T-helper 2 cell treated with Interferon-gamma antibody and Interleukin-4, amounts not matched to agents 5 μg/mL and 100 μg/mL, for 36 hours (primary cell): ENCODE data around the gene SLC2A1.
"Not testable (repeated sequence)": the region's sequence is repeated elsewhere in the genome, so short reads cannot be mapped to it uniquely, and the experiment has no call there.

Experiments used
- DNase-seq: peaks from one replicate; pipeline ENCODE4 v3.0.0; 2021; ENCODE audit warnings: low spot score
- H3K27ac Mint-ChIP-seq: one replicate; pipeline ENCODE4 v1.8.0; 2021; ENCODE audit warnings: mild to moderate bottlenecking, mixed read lengths
- H3K27me3 Mint-ChIP-seq: one replicate; pipeline ENCODE4 v1.8.0; 2021; ENCODE audit warnings: low read depth, mixed read lengths
- H3K36me3 Mint-ChIP-seq: one replicate; pipeline ENCODE4 v1.8.0; 2021; ENCODE audit warnings: low read depth, mixed read lengths
- H3K4me1 Mint-ChIP-seq: one replicate; pipeline ENCODE4 v1.8.0; 2021; ENCODE audit warnings: low read depth, mixed read lengths
- H3K4me3 Mint-ChIP-seq: one replicate; pipeline ENCODE4 v1.8.0; 2022; ENCODE audit warnings: mild to moderate bottlenecking, moderate library complexity, mixed read lengths
- H3K9me3 Mint-ChIP-seq: one replicate; pipeline ENCODE4 v1.8.0; 2021; ENCODE audit warnings: mixed read lengths

SLC2A1 gene

DNA sequence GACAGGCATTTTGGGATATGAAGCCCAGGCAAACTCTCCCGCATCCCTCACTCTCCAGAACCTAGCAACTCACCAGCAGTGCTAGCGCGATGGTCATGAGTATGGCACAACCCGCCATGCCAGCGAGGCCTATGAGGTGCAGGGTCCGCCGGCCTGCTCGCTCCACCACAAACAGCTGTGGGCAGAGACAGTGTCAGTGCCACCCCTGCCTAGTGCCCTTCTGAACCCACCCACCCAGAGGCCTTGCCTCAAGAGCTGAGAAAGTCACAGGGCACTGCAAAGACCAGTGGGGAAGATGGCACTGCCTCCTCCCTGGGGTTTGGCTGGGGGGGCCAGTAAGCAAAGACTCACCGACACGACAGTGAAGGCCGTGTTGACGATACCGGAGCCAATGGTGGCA is 29.8 kb downstream of the SLC2A1 start:
- peaks cover 64% of the 10 kb centered on the region for H3K4me1 Mint-ChIP-seq
- H3K36me3 Mint-ChIP-seq: peaks cover 75% of the 10 kb centered on the region
- peak overlapping the region; percentile 30 for H3K4me3 Mint-ChIP-seq
- peak overlapping the region; percentile 84 for H3K27ac Mint-ChIP-seq
- no peaks in the 10 kb centered on the region for H3K27me3 Mint-ChIP-seq
- H3K9me3 Mint-ChIP-seq: no peaks in the 10 kb centered on the region
- DNase-seq: no peak

DNA sequence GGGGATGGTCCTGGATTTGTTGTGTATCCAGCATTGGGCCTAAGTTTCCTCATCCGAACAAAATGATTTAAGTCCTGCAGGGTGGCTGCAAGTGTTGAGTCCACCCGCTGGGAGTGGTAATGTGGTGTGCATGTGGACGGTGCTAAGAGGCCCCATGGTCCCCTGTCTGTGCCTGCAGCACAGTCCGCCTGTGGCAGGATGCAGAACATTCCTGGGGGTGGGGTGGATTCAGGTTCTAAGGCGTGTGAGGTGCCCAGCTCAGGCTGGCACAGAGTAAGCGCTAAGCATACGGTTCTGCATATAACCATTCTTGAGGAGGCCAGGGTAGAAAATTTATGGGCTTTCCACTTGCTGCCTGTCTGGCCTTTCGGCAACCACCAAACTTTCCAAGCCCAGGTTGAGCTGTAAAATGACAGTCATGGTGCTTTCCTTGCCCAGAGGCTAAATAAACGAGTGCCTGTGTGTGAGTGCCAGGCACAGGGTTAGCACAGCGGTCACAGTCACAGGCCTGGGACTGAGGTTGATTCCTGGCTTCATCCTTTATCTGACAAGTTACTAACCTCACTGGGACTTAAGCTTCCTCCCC is 30.7 kb downstream of the SLC2A1 start:
- H3K9me3 Mint-ChIP-seq: no peaks in the 10 kb centered on the region
- H3K27ac Mint-ChIP-seq: peak overlapping the region; percentile 60
- DNase-seq: no peak
- no peak overlapping the region for H3K4me3 Mint-ChIP-seq
- H3K4me1 Mint-ChIP-seq: peaks cover 61% of the 10 kb centered on the region
- H3K36me3 Mint-ChIP-seq: peaks cover 66% of the 10 kb centered on the region
- H3K27me3 Mint-ChIP-seq: no peaks in the 10 kb centered on the region

DNA sequence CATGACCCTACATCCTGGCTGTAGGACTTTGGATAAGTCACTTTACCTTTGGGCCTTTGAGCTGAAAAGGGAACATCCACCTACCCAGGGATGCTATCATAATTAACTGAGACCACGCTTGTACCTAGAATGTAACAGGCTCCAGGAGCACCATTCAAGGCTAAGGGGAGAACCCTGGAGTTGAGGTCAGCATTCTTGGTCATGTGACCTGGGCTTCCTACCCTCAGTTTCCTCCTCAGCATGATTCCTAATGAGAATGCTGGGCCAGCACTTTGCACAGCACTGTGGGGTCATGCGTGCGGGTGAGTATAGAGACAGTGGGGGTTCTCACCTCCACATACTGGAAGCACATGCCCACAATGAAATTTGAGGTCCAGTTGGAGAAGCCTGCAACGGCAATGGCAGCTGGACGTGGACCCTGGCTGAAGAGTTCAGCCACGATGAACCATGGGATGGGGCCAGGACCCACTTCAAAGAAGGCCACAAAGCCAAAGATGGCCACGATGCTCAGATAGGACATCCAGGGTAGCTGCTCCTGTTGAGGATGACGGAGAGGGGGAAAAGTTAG is 31.3 kb downstream of the SLC2A1 start:
- H3K36me3 Mint-ChIP-seq: peaks cover 63% of the 10 kb centered on the region
- peak overlapping the region; percentile 4 for H3K4me3 Mint-ChIP-seq
- no peaks in the 10 kb centered on the region for H3K27me3 Mint-ChIP-seq
- peaks cover 60% of the 10 kb centered on the region for H3K4me1 Mint-ChIP-seq
- DNase-seq: no peak
- no peaks in the 10 kb centered on the region for H3K9me3 Mint-ChIP-seq
- H3K27ac Mint-ChIP-seq: peak overlapping the region; percentile 60

DNA sequence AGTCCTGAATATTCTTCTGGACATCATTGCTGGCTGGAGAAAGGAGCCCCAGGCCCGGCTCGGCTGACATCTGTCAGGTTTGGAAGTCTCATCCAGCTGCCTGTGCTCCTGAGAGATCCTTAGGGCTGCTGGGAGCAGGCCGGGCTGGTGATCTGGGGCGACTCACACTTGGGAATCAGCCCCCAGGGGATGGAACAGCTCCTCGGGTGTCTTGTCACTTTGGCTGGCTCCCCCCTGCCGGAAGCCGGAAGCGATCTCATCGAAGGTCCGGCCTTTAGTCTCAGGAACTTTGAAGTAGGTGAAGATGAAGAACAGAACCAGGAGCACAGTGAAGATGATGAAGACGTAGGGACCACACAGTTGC is 31.8 kb downstream of the SLC2A1 start:
- Mint-ChIP-seq H3K9me3 (no peaks in the 10 kb centered on the region), H3K36me3 (peaks cover 61% of the 10 kb centered on the region), H3K4me1 (peaks cover 56% of the 10 kb centered on the region), H3K4me3 (no peak overlapping the region), H3K27me3 (no peaks in the 10 kb centered on the region), H3K27ac (no peak overlapping the region)
- DNase-seq: no peak

DNA sequence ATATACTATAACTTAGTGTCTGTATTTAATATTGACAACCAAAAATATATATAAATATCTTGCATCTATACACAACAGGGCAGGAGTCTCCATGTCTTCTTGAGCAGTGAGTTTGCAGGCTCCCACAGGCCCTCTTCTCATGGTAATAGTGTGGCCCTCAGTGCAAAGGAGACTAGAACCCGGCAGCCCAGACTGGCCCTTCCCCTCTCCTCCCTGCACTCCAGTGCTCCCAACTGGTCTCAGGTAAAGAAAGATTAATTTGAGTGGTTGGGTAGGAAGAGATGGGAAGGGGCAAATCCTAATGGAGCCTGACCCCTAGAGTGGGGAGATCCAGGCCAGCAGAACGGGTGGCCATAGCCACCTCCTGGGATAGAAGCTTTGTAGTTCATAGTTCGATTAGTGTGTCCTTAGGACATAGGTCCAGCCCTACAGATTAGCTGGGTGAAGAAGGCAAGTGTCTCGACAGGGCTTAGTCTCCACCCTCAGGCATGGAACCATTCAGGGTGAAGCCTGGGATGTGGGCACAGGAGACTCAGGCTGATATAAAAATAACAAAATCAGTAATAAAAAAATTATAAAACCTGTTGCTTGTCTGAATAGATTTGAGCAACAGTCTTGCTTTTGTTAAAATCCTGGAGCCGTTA is 32.3 kb downstream of the SLC2A1 start:
- no peak overlapping the region for H3K4me3 Mint-ChIP-seq
- no peaks in the 10 kb centered on the region for H3K27me3 Mint-ChIP-seq
- H3K9me3 Mint-ChIP-seq: no peaks in the 10 kb centered on the region
- H3K27ac Mint-ChIP-seq: peak overlapping the region; percentile 29
- no peak for DNase-seq
- peaks cover 60% of the 10 kb centered on the region for H3K36me3 Mint-ChIP-seq
- peaks cover 52% of the 10 kb centered on the region for H3K4me1 Mint-ChIP-seq

DNA sequence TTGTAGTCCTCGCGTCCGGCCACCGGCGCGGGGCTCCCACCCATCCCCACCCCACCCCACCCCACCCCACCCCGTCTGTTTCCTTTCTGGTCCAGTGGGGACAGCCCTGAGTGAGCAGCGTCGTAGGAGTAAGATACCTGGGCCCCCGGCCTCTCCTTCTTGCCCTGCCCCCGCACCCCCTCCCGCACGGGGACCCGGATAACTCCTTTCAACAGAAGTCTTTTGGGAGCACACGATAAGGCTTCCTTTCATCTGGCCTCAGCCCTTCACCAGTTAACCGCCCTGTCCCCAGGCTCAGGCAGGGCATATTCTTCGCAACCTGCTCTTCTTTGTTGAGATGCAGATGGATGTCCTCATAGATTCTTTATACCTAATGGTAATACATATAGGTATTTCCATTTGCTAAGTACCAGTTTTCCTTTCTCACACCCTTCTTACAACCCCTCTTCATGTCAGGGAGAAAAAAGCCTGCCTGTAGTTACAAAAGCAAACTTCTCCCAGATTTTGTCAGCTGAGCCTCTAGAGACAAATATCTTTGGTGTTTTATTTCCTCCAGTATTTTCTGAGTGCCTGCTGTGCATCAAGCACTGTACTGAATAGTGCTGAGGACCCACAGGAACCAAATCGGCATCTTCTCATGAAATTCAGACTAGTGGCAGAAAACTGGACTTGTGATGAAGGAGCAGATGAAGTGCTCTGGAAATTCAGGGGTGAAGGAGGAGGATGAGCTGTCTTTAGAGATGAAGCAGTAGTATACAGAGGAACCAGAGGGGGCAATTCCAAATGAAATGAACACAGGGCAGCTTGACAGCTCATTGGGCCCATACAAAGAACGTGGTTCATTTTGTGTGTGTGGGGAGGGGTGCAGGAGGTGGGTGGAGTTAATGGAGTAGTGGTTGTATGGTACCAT is 33.6 kb downstream of the SLC2A1 start:
- Mint-ChIP-seq H3K27me3 (no peaks in the 10 kb centered on the region), H3K27ac (peak overlapping the region; percentile 95), H3K9me3 (no peaks in the 10 kb centered on the region), H3K36me3 (peaks cover 48% of the 10 kb centered on the region), H3K4me3 (peak overlapping the region; percentile 88), H3K4me1 (peaks cover 40% of the 10 kb centered on the region)
- DNase-seq: no peak

DNA sequence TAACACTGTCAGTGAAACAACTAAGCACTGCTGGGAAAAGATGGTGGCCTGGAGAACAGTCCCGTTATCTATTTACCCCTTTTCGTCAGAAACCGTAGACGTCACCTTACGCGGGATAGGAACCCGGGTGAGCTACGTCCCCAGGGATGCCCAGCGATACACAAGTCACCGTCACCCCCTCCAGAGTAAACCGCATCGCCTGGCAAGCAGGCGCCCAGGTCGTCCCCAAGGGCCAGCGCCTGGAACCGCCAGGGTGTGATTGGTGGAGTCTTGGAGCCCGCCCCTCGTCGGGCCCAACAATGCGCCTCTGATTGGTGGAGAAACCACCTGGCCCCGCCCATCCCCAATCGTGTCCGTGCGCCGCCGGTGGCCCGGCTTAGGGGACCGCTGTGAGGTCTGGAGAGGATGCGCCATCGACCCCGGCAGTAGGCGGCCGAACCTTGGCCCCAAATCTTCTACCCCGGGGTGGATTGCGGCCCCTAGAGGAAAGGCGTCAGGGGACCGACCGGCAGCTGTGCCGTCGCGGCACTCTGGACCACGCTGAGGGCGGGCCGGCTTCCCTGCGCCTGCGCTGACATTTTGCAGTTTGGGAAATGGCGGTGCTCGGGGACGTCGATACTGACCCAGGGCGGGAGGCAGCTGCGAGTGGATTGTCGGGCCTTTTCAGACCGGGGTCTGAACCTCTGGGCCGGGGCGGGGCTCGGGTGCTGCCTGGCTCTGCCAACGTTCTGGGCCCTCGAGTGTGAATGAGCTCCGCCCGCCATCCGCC is 34.4 kb downstream of the SLC2A1 start:
- Mint-ChIP-seq H3K27ac (peak overlapping the region; percentile 95), H3K4me1 (peaks cover 38% of the 10 kb centered on the region), H3K36me3 (peaks cover 41% of the 10 kb centered on the region), H3K27me3 (no peaks in the 10 kb centered on the region), H3K9me3 (no peaks in the 10 kb centered on the region), H3K4me3 (peak overlapping the region; percentile 88)
- peak; percentile 93 for DNase-seq

DNA sequence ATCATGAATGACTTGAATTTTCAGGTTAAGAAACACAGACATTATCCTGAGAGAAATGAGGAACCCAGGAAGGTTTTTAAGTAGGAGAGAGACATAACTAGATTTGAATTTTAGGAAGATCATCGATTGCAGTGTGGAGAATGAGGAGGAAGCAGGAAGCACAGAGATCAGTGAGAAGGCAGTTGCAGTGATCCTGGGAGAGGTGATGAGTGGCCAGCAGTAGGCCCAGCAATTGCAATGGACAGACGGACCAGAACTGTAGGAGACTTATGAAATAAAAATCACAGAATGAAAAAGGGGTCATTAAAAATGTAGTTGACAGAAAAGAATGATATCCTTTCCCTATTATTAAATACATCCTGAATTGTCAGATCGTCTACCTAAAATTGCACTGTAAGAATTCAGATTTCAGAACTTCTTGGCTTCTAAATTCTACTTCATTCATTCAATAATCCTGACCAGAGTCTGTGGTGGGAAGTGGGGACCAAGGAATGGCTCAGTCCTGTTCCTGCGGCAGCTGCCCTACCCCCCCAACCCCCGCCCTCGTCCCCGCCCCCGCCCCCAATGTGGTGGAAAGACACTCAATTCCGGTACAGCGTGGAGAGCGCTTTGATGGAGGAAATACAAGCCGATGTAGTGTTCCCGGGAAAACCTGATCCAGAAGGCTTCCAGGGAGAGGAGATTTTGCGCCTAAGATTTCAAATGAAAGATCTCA is 35.1 kb downstream of the SLC2A1 start:
- Mint-ChIP-seq H3K9me3 (no peaks in the 10 kb centered on the region), H3K4me1 (peaks cover 34% of the 10 kb centered on the region), H3K4me3 (peak overlapping the region; percentile 88), H3K36me3 (peaks cover 34% of the 10 kb centered on the region), H3K27ac (peak overlapping the region; percentile 95), H3K27me3 (no peaks in the 10 kb centered on the region)
- no peak for DNase-seq

DNA sequence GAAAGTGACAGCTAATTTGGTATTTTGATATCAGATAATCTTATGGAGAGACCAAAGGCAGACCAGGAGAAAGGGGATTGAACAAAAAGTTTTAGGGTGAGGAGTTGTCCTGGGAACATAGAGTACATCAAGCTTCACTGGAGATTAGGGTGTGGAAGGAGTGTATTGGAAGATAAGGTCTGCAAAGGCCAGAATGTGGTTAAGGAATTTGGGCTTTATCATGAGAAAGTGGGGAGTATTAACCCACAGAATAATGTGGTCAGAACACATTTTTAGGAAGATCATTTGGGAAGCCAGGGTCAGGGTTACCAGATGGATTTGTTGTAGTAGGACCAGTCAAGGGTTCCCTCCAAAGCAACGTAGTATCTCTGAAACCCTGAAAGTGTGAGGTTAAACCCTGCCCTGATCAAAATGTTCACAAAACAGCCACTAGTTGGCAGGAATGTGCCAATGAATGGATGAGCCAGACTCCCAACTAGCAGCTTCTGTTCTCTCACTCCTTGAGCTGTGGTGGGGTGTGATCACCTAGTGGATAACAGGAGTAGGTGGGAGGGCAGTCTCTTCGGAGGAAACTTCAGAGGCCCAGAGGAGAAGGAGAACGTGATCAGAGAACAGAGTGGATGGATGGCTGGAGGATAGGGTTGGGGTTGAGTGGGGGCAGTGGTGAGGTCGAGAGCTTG is 35.8 kb downstream of the SLC2A1 start:
- H3K27ac Mint-ChIP-seq: peak overlapping the region; percentile 95
- DNase-seq: peak; percentile 65
- peak overlapping the region; percentile 88 for H3K4me3 Mint-ChIP-seq
- peaks cover 32% of the 10 kb centered on the region for H3K4me1 Mint-ChIP-seq
- peaks cover 27% of the 10 kb centered on the region for H3K36me3 Mint-ChIP-seq
- peaks cover 3% of the 10 kb centered on the region for H3K27me3 Mint-ChIP-seq
- H3K9me3 Mint-ChIP-seq: no peaks in the 10 kb centered on the region

DNA sequence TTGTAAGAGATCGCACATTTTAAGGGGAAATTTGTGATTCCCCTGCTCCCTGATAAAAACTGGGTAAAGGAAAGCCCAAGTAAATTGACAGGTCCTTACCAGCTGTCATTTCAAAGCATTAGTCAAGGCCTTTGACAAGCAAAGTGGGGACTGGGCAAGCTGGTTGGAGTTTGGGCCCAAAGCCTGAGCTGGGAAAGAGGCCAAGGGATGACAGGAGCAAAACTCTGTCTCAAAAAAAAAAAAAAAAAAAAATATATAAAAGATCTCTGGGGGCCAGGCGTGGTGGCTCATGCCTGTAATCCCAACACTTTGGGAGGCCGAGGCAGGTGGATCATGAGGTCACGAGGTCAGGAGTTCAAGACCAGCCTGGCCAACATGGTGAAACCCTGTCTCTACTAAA is 36.9 kb downstream of the SLC2A1 start:
- Mint-ChIP-seq H3K27ac (no peak overlapping the region), H3K9me3 (no peaks in the 10 kb centered on the region), H3K4me3 (no peak overlapping the region), H3K36me3 (peaks cover 16% of the 10 kb centered on the region), H3K4me1 (peaks cover 33% of the 10 kb centered on the region), H3K27me3 (peaks cover 5% of the 10 kb centered on the region)
- no peak for DNase-seq

DNA sequence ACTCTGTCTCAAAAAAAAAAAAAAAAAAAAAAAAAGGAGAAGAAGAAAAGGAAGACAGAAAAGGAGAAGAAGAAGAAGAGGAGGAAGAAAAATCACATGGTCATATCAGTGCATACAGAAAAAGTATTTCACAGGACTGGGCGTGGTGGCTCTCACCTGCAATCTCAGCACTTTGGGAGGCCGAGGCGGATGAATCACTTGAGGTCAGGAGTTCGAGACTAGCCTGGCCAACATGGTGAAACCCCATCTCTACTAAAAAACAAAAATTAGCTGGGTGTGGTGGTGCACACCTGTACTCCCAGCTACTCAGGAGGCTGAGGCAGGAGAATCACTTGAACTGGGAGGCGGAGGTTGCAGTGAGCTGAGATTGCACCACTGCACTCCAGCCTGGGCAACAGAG is 39.0 kb downstream of the SLC2A1 start:
- H3K4me1 Mint-ChIP-seq: peaks cover 21% of the 10 kb centered on the region
- H3K27ac Mint-ChIP-seq, DNase-seq, H3K4me3 Mint-ChIP-seq, H3K36me3 Mint-ChIP-seq, H3K9me3 Mint-ChIP-seq, H3K27me3 Mint-ChIP-seq: not testable (repeated sequence)

DNA sequence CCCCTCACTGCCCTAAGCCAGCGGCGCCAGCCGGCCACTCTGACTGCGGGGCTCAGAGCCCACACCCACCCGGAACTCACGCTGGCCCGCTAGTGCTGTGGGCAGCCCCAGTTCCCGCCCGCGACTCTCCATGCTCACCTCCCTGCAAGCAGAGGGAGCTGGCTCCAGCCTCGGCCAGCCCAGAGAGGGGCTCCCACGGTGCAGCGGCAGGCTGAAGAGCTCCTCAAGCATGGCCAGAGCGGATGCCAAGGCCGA is 41.5 kb downstream of the SLC2A1 start:
- peaks cover 8% of the 10 kb centered on the region for H3K4me1 Mint-ChIP-seq
- peaks cover 2% of the 10 kb centered on the region for H3K36me3 Mint-ChIP-seq
- no peak overlapping the region for H3K4me3 Mint-ChIP-seq
- no peak for DNase-seq
- H3K27ac Mint-ChIP-seq: no peak overlapping the region
- peaks cover 22% of the 10 kb centered on the region for H3K9me3 Mint-ChIP-seq
- peaks cover 9% of the 10 kb centered on the region for H3K27me3 Mint-ChIP-seq

DNA sequence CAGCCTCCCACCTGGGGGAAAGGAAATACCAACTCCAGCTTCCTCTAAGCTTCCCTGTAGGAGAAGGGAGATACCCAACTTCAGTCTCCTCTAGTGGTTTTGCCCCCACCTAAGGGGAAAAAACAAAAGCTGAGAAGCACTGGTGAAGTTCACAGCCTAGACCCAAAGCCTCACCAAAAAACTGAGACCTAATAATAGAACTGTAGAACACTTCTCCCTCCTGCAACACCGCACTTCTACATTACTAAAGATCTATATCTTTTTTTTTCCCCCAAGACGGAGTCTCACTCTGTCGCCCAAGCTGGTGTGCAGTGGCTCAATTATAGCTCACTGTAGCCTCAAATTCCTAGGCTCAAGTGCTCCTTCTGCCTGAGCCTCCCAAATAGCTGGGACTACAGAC is 43.2 kb downstream of the SLC2A1 start:
- Mint-ChIP-seq H3K27me3 (peaks cover 11% of the 10 kb centered on the region), H3K27ac (no peak overlapping the region), H3K9me3 (peaks cover 22% of the 10 kb centered on the region), H3K4me3 (no peak overlapping the region), H3K4me1 (peaks cover 8% of the 10 kb centered on the region), H3K36me3 (peaks cover 2% of the 10 kb centered on the region)
- no peak for DNase-seq
